Endothelial cell of umbilical vein (primary cell): ENCODE data around the gene PROK2. TPM values are rescaled to one million over a fixed set of nuclear protein-coding genes. Genes with fewer than 3 reads are reported as not detected.

ENCODE experiments used
- BruUV-seq: library from RNA; stranded (reverse); fragments of 400-500 nt; replicated peaks from 2 replicates; lab custom pipeline; 2021; lab: Mats Ljungman, UMichigan
- CTCF ChIA-PET: fragments of 300-600, 350-600 bp; sonication (Branson Sonifier 250); formaldehyde crosslinking; loops from one replicate; lab custom pipeline; 2021; ENCODE audit warnings: antibody characterized with exemption, inconsistent platforms; lab: Charles Lee
- POLR2A ChIA-PET: fragments of 300-600, 350-600 bp; sonication (Branson Sonifier 250); formaldehyde crosslinking; loops from one replicate; lab custom pipeline; 2021; ENCODE audit warnings: antibody characterized with exemption, inconsistent platforms; lab: Charles Lee
- DNase-seq: peaks from one replicate; pipeline ENCODE4 v3.0.0-alpha.2; 2011; ENCODE audit warnings: low read depth, low spot score
- FAIRE-seq: peaks from 2 replicates; lab custom pipeline; 2011; peaks lifted over from hg19 to GRCh38; lab: Jason Lieb, UNC
- H2AFZ ChIP-seq: 2 replicates; pipeline ENCODE4 v1.6.0; 2012; ENCODE audit warnings: low read depth, low read length, control low read depth, inconsistent platforms
- H3K27ac ChIP-seq: 2 replicates; pipeline ENCODE4 v1.5.1; 2011; ENCODE audit warnings: low read depth, mild to moderate bottlenecking, control low read depth, low read length, moderate library complexity; ENCODE audit not compliant: insufficient read depth
- H3K27me3 ChIP-seq, 2 experiments: 2 replicates each; pipeline versions ENCODE4 v1.6.0 to v1.6.1; 2011; ENCODE audit warnings: low read length in 2 of 2, mixed read lengths in 1 of 2; ENCODE audit not compliant: control insufficient read depth in 2 of 2, insufficient read depth in 2 of 2
- H3K36me3 ChIP-seq, 2 experiments: 2 replicates in 1 of 2; 3 replicates in 1 of 2; pipeline ENCODE4 v1.5.1; 2011; ENCODE audit warnings: low read length in 2 of 2, mild to moderate bottlenecking in 1 of 2, moderate library complexity in 1 of 2; ENCODE audit not compliant: control insufficient read depth in 2 of 2, insufficient read depth in 2 of 2; ENCODE audit errors: extremely low read depth in 1 of 2
- H3K4me1 ChIP-seq: 3 replicates; pipeline ENCODE4 v1.5.1; 2011; ENCODE audit warnings: mild to moderate bottlenecking, low read length; ENCODE audit not compliant: control insufficient read depth, insufficient read depth; ENCODE audit errors: extremely low read depth
- H3K4me2 ChIP-seq: 2 replicates; pipeline ENCODE4 v1.6.1; 2011; ENCODE audit warnings: low read length, control low read depth, mixed read lengths; ENCODE audit not compliant: insufficient read depth
- H3K4me3 ChIP-seq, 3 experiments: fragments of 200-600 bp in 1 of 3; sonication (generic), shearing (Covaris generic) in 1 of 3; replicated peaks in 1 of 3; 2 replicates each; pipeline ENCODE4 v1.5.1; 2011 to 2016; ENCODE audit warnings: control low read depth in 3 of 3, low read length in 3 of 3, mild to moderate bottlenecking in 2 of 3, inconsistent platforms in 1 of 3, low read depth in 1 of 3, moderate library complexity in 1 of 3; ENCODE audit not compliant: insufficient read depth in 1 of 3
- H3K79me2 ChIP-seq: 2 replicates; pipeline ENCODE4 v1.6.0; 2012; ENCODE audit warnings: low read length, inconsistent platforms; ENCODE audit not compliant: control insufficient read depth, insufficient read depth
- H3K9ac ChIP-seq: replicated peaks from 2 replicates; pipeline ENCODE3; 2011; ENCODE audit warnings: low read length, control low read depth; ENCODE audit not compliant: insufficient read depth; ENCODE audit errors: extremely low read depth
- H3K9me1 ChIP-seq: replicated peaks from 3 replicates; pipeline ENCODE4 v1.6.0; 2011; ENCODE audit warnings: mild to moderate bottlenecking, low read length; ENCODE audit not compliant: control insufficient read depth, insufficient read depth; ENCODE audit errors: extremely low read depth
- H3K9me3 ChIP-seq: replicated peaks from 2 replicates; pipeline ENCODE4 v1.5.1; 2012; ENCODE audit warnings: low read length, inconsistent platforms; ENCODE audit not compliant: control insufficient read depth, insufficient read depth
- H4K20me1 ChIP-seq: replicated peaks from 2 replicates; pipeline ENCODE3; 2011; ENCODE audit warnings: mild to moderate bottlenecking, low read length; ENCODE audit not compliant: control insufficient read depth, insufficient read depth; ENCODE audit errors: extremely low read depth
- CTCF ChIP-seq, 2 donors: IDR thresholded peaks; 1 replicate in 1 of 2; 2 replicates in 1 of 2; pipeline ENCODE4 v1.5.1; 2011; ENCODE audit warnings: low read length in 2 of 2, mild to moderate bottlenecking in 2 of 2, moderate library complexity in 2 of 2, control low read depth in 1 of 2, inconsistent platforms in 1 of 2, low read depth in 1 of 2; ENCODE audit not compliant: insufficient read depth in 1 of 2; ENCODE audit errors: extremely low read depth in 1 of 2
- EZH2 ChIP-seq: IDR thresholded peaks from 2 replicates; pipeline ENCODE4 v1.6.1; 2012; ENCODE audit warnings: borderline replicate concordance, low read depth, mild to moderate bottlenecking, moderate library complexity, low read length, inconsistent platforms; ENCODE audit not compliant: severe bottlenecking
- MAX ChIP-seq: IDR thresholded peaks from 2 replicates; pipeline ENCODE4 v1.6.1; 2011; ENCODE audit not compliant: insufficient read depth, insufficient read length
- POLR2AphosphoS5 ChIP-seq: IDR thresholded peaks from 2 replicates; pipeline ENCODE4 v1.6.1; 2012; ENCODE audit warnings: low read depth, mild to moderate bottlenecking, control low read depth, low read length, moderate library complexity; ENCODE audit not compliant: insufficient read depth
- dilution Hi-C: fragments of 300-500 bp; cut with MboI; formaldehyde crosslinking; loops from one replicate; pipeline ENCODE4 v1.15.0; 2019; ENCODE audit warnings: low sequenced_read_pairs; ENCODE audit not compliant: extremely low pct_ligation_motif_present
- intact Hi-C: fragments of 100-400 bp; cut with micrococcal nuclease; formaldehyde crosslinking; loops from one replicate; pipeline ENCODE4 v1.10.0; 2022
- polyA plus RNA-seq, 4 experiments: library from polyadenylated mRNA; depleted of rRNA in 3 of 4; stranded (reverse) in 3 of 4; unstranded in 1 of 4; fragments of >200 nt; gene quantifications; 2 replicates each; pipeline versions ENCODE4 v1.2.1 to v1.2.3, GENCODE V29; 2011 to 2012; ENCODE audit warnings: missing spikeins in 1 of 4
- total RNA-seq: library from RNA; stranded (reverse); gene quantifications from 2 replicates; pipeline ENCODE4 v1.2.3, GENCODE V29; 2021

The PROK2 gene
- total and polyA plus RNA-seq, 2 donors (not counting 3 experiments of a cell fraction or from before 2014, with no cell fraction given), result not detected

DNA sequence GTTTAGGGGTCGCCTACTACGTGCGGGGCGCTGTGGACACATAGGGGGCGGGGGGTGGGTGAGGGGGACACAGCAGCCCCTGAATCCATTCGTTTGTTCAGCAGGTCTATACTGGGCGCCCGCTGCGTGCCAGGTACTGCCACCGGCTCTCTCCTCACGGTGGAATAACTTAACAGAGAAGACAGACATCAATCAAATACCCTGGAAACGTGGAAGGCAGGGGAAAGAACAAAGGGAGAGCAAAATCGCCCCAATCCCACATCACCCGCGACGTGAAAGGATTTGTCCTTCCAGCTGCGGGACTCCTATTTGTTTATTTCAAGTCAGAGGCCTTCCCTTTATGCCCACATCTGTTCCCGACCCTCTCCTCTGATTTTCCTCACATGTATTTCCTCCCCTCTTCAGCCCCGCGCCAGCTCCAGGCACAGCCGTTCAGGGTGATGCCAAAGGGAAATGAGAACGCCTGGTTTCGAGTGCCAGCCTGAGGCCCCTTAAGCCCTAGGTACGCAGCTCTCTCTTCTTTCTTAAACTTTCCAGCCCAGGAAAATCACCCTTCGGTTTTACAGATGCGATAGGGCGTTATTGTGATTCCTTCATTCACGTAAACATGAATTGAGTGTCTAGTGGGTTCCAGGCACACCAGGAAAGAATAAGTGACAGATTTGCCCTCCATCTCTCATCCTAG lies 726 bp upstream of the PROK2 start:
- Histone ChIP-seq H3K27ac (no peak overlapping the region), H3K4me3 (no peak overlapping the region), H3K4me2 (no peak overlapping the region), H3K9ac (no peak overlapping the region), H2AFZ (no peak overlapping the region), H3K27me3 (peaks cover 35 to 71% of the 10 kb centered on the region in 2 experiments), H3K9me3 (no peaks in the 10 kb centered on the region), H3K4me1 (no peaks in the 10 kb centered on the region), H4K20me1 (no peaks in the 10 kb centered on the region), H3K9me1 (no peaks in the 10 kb centered on the region), H3K36me3 (no peaks in the 10 kb centered on the region), H3K79me2 (no peaks in the 10 kb centered on the region)
- intact Hi-C loops, result no loop called here
- TF ChIP-seq EZH2 (peak; percentile 64), MAX (no peak), POLR2AphosphoS5 (no peak), CTCF (IDR thresholded peaks at IDR 0.05; ENCODE audit: extremely low read depth in 1 of 2, insufficient read depth in 1 of 2, low read depth in 1 of 2, low read length in 2 of 2) (no peak)
- ChIA-PET POLR2A (no interaction called here), CTCF (no interaction called here)
- BruUV-seq, result no TSS peak
- dilution Hi-C loops, result no loop called here
- FAIRE-seq (no peak), DNase-seq (no peak)
